H9 (cell line): Measurements from ENCODE around the gene KRTAP21-3. TPM values are rescaled to one million over a fixed set of nuclear protein-coding genes. Genes with fewer than 3 reads are reported as not detected.

ENCODE experiments used
- DNase-seq: peaks from one replicate; pipeline ENCODE4 v3.0.0-alpha.2; 2017
- H2AFZ ChIP-seq: one replicate; pipeline ENCODE4 v1.6.1; 2013; ENCODE audit warnings: mild to moderate bottlenecking, low read length, control low read depth, moderate library complexity
- H2AK5ac ChIP-seq: 2 replicates; pipeline ENCODE4 v1.6.1; 2013; ENCODE audit warnings: low read length, control low read depth, mixed read lengths; ENCODE audit not compliant: insufficient read length
- H2BK120ac ChIP-seq: one replicate; pipeline ENCODE4 v1.6.1; 2013; ENCODE audit warnings: low read depth, mild to moderate bottlenecking, low read length, control low read depth, inconsistent platforms; ENCODE audit not compliant: poor library complexity, severe bottlenecking
- H2BK12ac ChIP-seq: 2 replicates; pipeline ENCODE4 v1.6.1; 2013; ENCODE audit warnings: low read length, control low read depth, mixed read lengths, low read depth; ENCODE audit not compliant: insufficient read length
- H2BK15ac ChIP-seq: 2 replicates; pipeline ENCODE4 v1.6.1; 2013; ENCODE audit warnings: low read depth, low read length, control low read depth
- H2BK20ac ChIP-seq: one replicate; pipeline ENCODE4 v1.6.1; 2013; ENCODE audit warnings: low read depth, mild to moderate bottlenecking, low read length, control low read depth, inconsistent platforms; ENCODE audit not compliant: poor library complexity, severe bottlenecking
- H2BK5ac ChIP-seq: 2 replicates; pipeline ENCODE4 v1.6.1; 2013; ENCODE audit warnings: low read length, control low read depth, mixed read lengths; ENCODE audit not compliant: insufficient read length
- H3K14ac ChIP-seq: 2 replicates; pipeline ENCODE4 v1.6.1; 2013; ENCODE audit warnings: low read length, control low read depth; ENCODE audit not compliant: insufficient read depth
- H3K18ac ChIP-seq: 2 replicates; pipeline ENCODE4 v1.6.1; 2013; ENCODE audit warnings: low read depth, mild to moderate bottlenecking, mixed read lengths, low read length, control low read depth; ENCODE audit not compliant: insufficient read length
- H3K23ac ChIP-seq: 2 replicates; pipeline ENCODE4 v1.6.1; 2013; ENCODE audit warnings: low read length, control low read depth, mixed read lengths, low read depth; ENCODE audit not compliant: insufficient read length
- H3K23me2 ChIP-seq: 2 replicates; pipeline ENCODE4 v1.6.1; 2013; ENCODE audit warnings: low read depth, mild to moderate bottlenecking, mixed read lengths, low read length, control low read depth; ENCODE audit not compliant: insufficient read length, poor library complexity, severe bottlenecking
- H3K27ac ChIP-seq: 2 replicates; pipeline ENCODE4 v1.5.1; 2013; ENCODE audit warnings: low read length, control low read depth, mixed read lengths, low read depth; ENCODE audit not compliant: insufficient read length
- H3K27me3 ChIP-seq: 2 replicates; pipeline ENCODE4 v1.6.1; 2013; ENCODE audit warnings: low read length, control low read depth, inconsistent platforms; ENCODE audit not compliant: insufficient read depth
- H3K4ac ChIP-seq: 2 replicates; pipeline ENCODE4 v1.6.1; 2013; ENCODE audit warnings: low read depth, mild to moderate bottlenecking, control low read depth, inconsistent platforms, low read length, moderate library complexity
- H3K4me1 ChIP-seq: 2 replicates; pipeline ENCODE4 v1.6.1; 2013; ENCODE audit warnings: low read length, control low read depth, inconsistent platforms; ENCODE audit not compliant: insufficient read depth
- H3K4me2 ChIP-seq: 2 replicates; pipeline ENCODE4 v1.6.1; 2013; ENCODE audit warnings: low read length, control low read depth, mixed read lengths; ENCODE audit not compliant: insufficient read length, insufficient read depth
- H3K56ac ChIP-seq: 2 replicates; pipeline ENCODE4 v1.6.1; 2013; ENCODE audit warnings: low read depth, mild to moderate bottlenecking, mixed read lengths, low read length, control low read depth; ENCODE audit not compliant: insufficient read length
- H3K79me1 ChIP-seq: 2 replicates; pipeline ENCODE4 v1.6.1; 2013; ENCODE audit warnings: low read depth, mild to moderate bottlenecking, moderate library complexity, low read length, control low read depth, inconsistent platforms; ENCODE audit not compliant: insufficient read depth, poor library complexity, severe bottlenecking
- H3K79me2 ChIP-seq: 2 replicates; pipeline ENCODE4 v1.6.1; 2013; ENCODE audit warnings: low read length, control low read depth, inconsistent platforms; ENCODE audit not compliant: insufficient read depth
- H3K9ac ChIP-seq: 2 replicates; pipeline ENCODE4 v1.6.1; 2013; ENCODE audit warnings: low read length, control low read depth, mixed read lengths; ENCODE audit not compliant: insufficient read length; ENCODE audit errors: extremely low read depth
- H3K9me3 ChIP-seq: one replicate; pipeline ENCODE4 v1.6.1; 2013; ENCODE audit warnings: low read depth, low read length, inconsistent platforms; ENCODE audit not compliant: control insufficient read depth
- H3T11ph ChIP-seq: one replicate; pipeline ENCODE4 v1.6.1; 2013; ENCODE audit warnings: mild to moderate bottlenecking, low read length, control low read depth, inconsistent platforms
- H4K20me1 ChIP-seq: one replicate; pipeline ENCODE4 v1.6.1; 2013; ENCODE audit not compliant: control insufficient read depth, insufficient read length, insufficient read depth
- H4K5ac ChIP-seq: 2 replicates; pipeline ENCODE4 v1.6.1; 2013; ENCODE audit warnings: low read depth, mild to moderate bottlenecking, mixed read lengths, low read length, control low read depth; ENCODE audit not compliant: insufficient read length
- H4K8ac ChIP-seq: replicated peaks from 2 replicates; pipeline ENCODE4 v1.6.1; 2013; ENCODE audit warnings: low read length, control low read depth, mixed read lengths, low read depth; ENCODE audit not compliant: insufficient read length
- H4K91ac ChIP-seq: 2 replicates; pipeline ENCODE4 v1.6.1; 2013; ENCODE audit warnings: low read depth, mild to moderate bottlenecking, moderate library complexity, mixed read lengths, low read length, control low read depth; ENCODE audit not compliant: insufficient read length
- H3K27ac Mint-ChIP-seq, 3 experiments: 2 replicates in 2 of 3; 3 replicates in 1 of 3; pipeline ENCODE4 v1.8.0; 2020 to 2021; ENCODE audit warnings: mixed read lengths in 3 of 3, mild to moderate bottlenecking in 1 of 3, moderate library complexity in 1 of 3
- H3K27me3 Mint-ChIP-seq: 2 replicates; pipeline ENCODE4 v1.8.0; 2021; ENCODE audit warnings: low read depth, mild to moderate bottlenecking, moderate library complexity, mixed read lengths
- H3K36me3 Mint-ChIP-seq, 3 experiments: 2 replicates in 2 of 3; 3 replicates in 1 of 3; pipeline ENCODE4 v1.8.0; 2020 to 2021; ENCODE audit warnings: low read depth in 3 of 3, mixed read lengths in 3 of 3; ENCODE audit not compliant: insufficient read depth in 1 of 3
- H3K4me1 Mint-ChIP-seq, 2 experiments: 2 replicates each; pipeline ENCODE4 v1.8.0; 2020; ENCODE audit warnings: mixed read lengths in 2 of 2
- H3K4me3 Mint-ChIP-seq, 2 experiments: 2 replicates in 1 of 2; 3 replicates in 1 of 2; pipeline ENCODE4 v1.8.0; 2020 to 2021; ENCODE audit warnings: mild to moderate bottlenecking in 2 of 2, mixed read lengths in 2 of 2, moderate library complexity in 1 of 2
- H3K9me3 Mint-ChIP-seq, 2 experiments: 2 replicates in 1 of 2; 3 replicates in 1 of 2; pipeline ENCODE4 v1.8.0; 2020; ENCODE audit warnings: mild to moderate bottlenecking in 2 of 2, mixed read lengths in 2 of 2, moderate library complexity in 1 of 2
- CTCF ChIP-seq: fragments of 200-600 bp; sonication (generic); conservative IDR thresholded peaks from 3 replicates; pipeline ENCODE4 v1.8.0; 2021; ENCODE audit warnings: antibody characterized with exemption, mild to moderate bottlenecking
- whole genome bisulfite sequencing: extraction: QIAGEN DNeasy Blood & Tissue Kit; methylation state at CpG from one replicate; pipeline ENCODE4 v1.1.7; 2013; ENCODE audit warnings: missing lambda C conversion rate, low lambda C conversion rate, mixed read lengths; ENCODE audit not compliant: insufficient read length; ENCODE audit errors: extremely low coverage; 5-methylcytosine and 5-hydroxymethylcytosine counted together
- total RNA-seq: library from RNA; stranded (reverse); gene quantifications from 2 replicates; pipeline ENCODE4 v1.2.1, GENCODE V29; 2021

Gene KRTAP21-3
- total RNA-seq, 1 experiment from 2014 or later = not detected

- no peak overlapping the region for H3K9ac ChIP-seq
- H3K14ac ChIP-seq = no peak overlapping the region
- H3K56ac ChIP-seq = no peak overlapping the region
- no CpG with 5 or more reads among the region's 2 CpGs for WGBS
- H4K91ac ChIP-seq = no peak overlapping the region
- no peaks in the 10 kb centered on the region for H3K79me1 ChIP-seq
- H3K27me3 ChIP-seq = no peaks in the 10 kb centered on the region
- no peak overlapping the region for H2AFZ ChIP-seq
- no peak overlapping the region for H3K4ac ChIP-seq
- TF ChIP-seq CTCF = no peak
- H3K27ac Mint-ChIP-seq = no peak overlapping the region
- peaks cover 0 to 21% (median 0%) of the 10 kb centered on the region in 3 experiments; a peak in 3 of 7 replicates for H3K36me3 Mint-ChIP-seq
- no peaks in the 10 kb centered on the region for H4K20me1 ChIP-seq
- H2BK12ac ChIP-seq = no peak overlapping the region
- no peak overlapping the region for H2BK15ac ChIP-seq
- no peak overlapping the region for H2BK5ac ChIP-seq
- no peak overlapping the region for H3K18ac ChIP-seq
- no peak overlapping the region for H2BK120ac ChIP-seq
- no peak overlapping the region for H3T11ph ChIP-seq
- DNase-seq = no peak
- no peak overlapping the region for H3K4me2 ChIP-seq
- no peaks in the 10 kb centered on the region for H3K79me2 ChIP-seq
- no peaks in the 10 kb centered on the region for H3K4me1 Mint-ChIP-seq
- H4K5ac ChIP-seq = no peak overlapping the region
- H2AK5ac ChIP-seq = no peak overlapping the region
- H2BK20ac ChIP-seq = no peak overlapping the region
- H3K23ac ChIP-seq = no peak overlapping the region
- no peak overlapping the region for H4K8ac ChIP-seq
- H3K27ac ChIP-seq = no peak overlapping the region
- no peaks in the 10 kb centered on the region for H3K23me2 ChIP-seq
- H3K9me3 ChIP-seq = no peaks in the 10 kb centered on the region
- peaks cover 5 to 20% of the 10 kb centered on the region in 2 experiments for H3K9me3 Mint-ChIP-seq
- H3K27me3 Mint-ChIP-seq = no peaks in the 10 kb centered on the region
- H3K4me3 Mint-ChIP-seq = no peak overlapping the region
- H3K4me1 ChIP-seq = no peaks in the 10 kb centered on the region
Measured at GRCh38 chr21:30714946-30715345, 3.6 kb downstream of the KRTAP21-3 start.
